ENCODE results near the gene GNPTAB.

- TF ChIP-seq POLR2A (IDR thresholded peaks at IDR 0.05; ENCODE audit: low read length) (no peak), GATA1 (IDR thresholded peaks at IDR 0.05; ENCODE audit: low read depth, low read length) (no peak)
These were observed 86.9 kb downstream of the GNPTAB start for GRCh38 chr12:101743724-101744472.

Data from erythroblast (primary cell).